GM19239 (cell line): ENCODE results near the gene TMEM80.

Source experiments
- DNase-seq: peaks from one replicate; pipeline ENCODE4 v3.0.0; 2011; ENCODE audit warnings: low spot score; ENCODE audit not compliant: insufficient read length
- FAIRE-seq: peaks from 2 replicates; lab custom pipeline; 2011; peaks lifted over from hg19 to GRCh38; lab: Jason Lieb, UNC

TMEM80 gene

DNA sequence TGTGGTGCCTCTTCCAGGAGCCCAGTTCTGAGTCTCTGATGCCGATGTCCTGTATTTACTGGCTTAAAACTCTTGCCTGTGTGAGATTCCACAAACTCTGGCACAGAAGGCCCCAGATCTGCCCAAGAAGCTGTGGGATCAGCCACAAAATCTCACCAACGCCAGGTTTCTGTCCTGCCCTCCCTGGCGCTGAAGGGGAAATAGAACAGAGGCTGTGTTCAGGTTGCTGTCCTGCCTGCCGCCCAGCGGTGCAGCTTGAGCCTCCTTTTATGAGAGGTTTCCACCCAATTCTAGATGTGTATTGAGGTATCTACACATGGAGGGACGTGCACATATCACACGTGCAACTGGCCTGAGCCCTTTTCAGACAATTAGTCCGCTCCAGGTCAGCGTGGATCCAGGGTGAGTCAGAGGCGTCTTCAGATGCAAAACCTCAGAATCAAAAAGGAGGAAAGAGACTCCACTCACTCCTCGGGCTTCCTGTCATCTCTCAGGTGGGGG, 2.2 kb downstream of the TMEM80 start:
- FAIRE-seq (no peak), DNase-seq (no peak)

- DNase-seq: no peak
Observed at GRCh38 chr11:698493-699115, 3.0 kb downstream of the TMEM80 start.

GRCh38 chr11:699116-699508, 3.5 kb downstream of the TMEM80 start:
- DNase-seq (no peak), FAIRE-seq (no peak)

More at GRCh38 chr11:698493-699115, 3.0 kb downstream of the TMEM80 start:
- no peak for FAIRE-seq

- FAIRE-seq (no peak), DNase-seq (no peak)
Observed at GRCh38 chr11:699753-700152, 4.1 kb downstream of the TMEM80 start.

- DNase-seq (no peak), FAIRE-seq (no peak)
Observed at GRCh38 chr11:701741-702461, 6.3 kb downstream of the TMEM80 start.

DNA sequence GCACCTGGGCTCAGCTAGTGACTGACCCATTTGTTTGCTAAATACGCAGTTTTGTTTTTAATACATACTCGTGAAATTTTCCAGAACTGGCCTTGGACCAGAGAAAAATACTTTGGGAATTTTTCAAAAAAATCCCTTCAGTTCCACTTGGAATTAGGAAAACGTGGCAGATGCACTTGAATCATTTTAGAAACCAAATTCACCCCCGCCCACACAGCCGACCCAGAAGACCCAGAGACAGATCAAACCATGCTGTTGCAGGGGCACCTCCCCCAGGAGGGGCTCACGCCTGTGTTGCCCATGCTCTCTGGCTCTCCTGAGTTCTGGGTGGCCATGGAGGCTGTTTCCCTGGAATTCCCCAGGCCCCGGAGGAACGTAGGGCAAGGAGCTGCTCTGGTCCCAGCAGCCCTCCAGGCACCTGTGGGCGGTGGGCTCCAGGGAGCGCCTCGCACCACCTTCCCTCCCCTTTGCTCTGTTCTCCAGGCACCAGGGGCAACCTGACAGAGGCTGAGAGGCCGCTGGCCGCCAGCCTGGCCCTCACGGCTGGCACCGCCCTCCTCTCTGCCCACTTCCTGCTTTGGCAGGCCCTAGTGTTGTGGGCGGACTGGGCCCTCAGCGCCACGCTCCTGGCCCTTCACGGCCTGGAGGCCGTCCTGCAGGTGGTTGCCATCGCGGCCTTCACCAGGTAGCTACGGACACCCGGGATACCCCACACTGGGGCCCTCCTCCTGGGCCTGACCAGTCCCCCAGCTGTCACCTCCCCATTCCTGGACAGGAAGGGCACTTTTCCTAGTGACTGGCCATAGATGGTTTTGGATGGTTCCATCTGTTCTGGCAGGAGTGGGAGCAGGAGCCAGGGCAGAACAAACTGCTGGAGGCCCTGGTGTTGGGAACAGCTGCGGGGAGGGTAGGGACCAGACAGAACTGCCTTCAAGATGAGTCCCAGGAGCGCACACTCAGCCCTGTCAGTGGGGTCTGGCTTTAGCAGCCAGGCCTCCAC, 7.1 kb downstream of the TMEM80 start:
- FAIRE-seq (no peak), DNase-seq (no peak)

DNA sequence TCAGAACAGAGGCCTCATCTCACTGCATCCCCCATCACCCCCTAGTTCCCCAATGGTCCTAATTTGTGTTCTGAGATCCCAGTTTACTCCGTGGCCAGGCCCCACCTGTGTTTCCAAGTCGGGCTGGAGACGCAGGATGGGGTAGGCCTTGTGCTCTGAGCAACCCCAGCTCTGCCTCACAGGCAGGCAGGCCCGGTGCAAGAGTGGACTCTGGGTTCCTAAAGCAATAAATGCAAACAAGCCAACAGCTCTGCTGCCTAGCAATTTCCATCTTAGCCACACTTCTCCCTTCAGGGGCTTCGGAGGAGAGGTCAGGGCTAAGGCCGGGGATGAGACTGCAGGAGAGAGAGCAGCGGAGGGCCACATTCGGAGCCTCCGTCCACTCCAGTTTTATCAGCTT, 7.9 kb downstream of the TMEM80 start:
- DNase-seq: no peak
- FAIRE-seq: no peak

- DNase-seq: no peak
- no peak for FAIRE-seq
Observed at GRCh38 chr11:704228-704674, 8.6 kb downstream of the TMEM80 start.

GRCh38 chr11:704781-705645, 9.4 kb downstream of the TMEM80 start:
- DNase-seq (no peak), FAIRE-seq (no peak)

DNA sequence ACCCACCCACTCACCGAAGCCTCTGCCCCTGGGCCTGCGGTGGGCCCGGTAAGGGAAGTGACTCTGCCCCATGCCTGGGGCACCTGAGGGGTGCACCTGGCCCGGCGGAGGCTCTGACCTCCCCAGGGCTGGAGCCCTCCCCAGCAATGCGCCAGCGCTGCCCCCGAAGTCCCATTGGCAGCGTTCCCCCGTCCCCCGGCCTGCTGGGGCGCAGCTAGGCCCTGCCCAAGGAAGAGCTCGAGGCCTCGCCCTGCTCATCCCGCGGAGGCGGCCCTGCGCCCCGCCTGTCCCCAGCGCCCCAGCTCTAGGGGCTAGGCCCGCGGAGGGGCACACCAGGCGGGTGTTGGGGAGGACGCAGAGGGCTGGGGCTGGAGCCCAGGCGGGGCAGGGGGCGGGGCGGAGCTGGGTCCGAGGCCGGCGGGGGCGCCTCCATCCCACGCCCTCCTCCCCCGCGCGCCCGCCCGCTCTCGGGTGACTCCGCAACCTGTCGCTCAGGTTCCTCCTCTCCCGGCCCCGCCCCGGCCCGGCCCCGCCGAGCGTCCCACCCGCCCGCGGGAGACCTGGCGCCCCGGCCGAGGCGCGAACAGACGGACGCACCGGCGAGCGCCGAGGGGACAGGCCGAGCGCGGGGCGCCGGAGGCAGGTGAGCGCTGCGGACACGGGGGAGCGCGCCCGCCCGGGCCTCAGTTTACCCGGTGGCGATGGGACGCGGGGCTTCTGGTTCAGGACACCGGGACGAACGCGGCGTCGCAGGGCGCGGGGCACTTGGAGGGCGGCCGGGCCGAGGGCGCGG, 10.2 kb downstream of the TMEM80 start, which contains the start of gene EPS8L2:
EPS8L2 (plus strand) TSS at position 586 of the 793 bp plus-strand sequence. CDS start 3,177 bp downstream, outside the sequence.
- DNase-seq (no peak), FAIRE-seq (no peak)

GRCh38 chr11:706439-706956, 10.9 kb downstream of the TMEM80 start:
- DNase-seq (no peak), FAIRE-seq (no peak)

- DNase-seq: no peak
- FAIRE-seq: no peak
Observed at GRCh38 chr11:706957-707816, 11.6 kb downstream of the TMEM80 start.

DNA sequence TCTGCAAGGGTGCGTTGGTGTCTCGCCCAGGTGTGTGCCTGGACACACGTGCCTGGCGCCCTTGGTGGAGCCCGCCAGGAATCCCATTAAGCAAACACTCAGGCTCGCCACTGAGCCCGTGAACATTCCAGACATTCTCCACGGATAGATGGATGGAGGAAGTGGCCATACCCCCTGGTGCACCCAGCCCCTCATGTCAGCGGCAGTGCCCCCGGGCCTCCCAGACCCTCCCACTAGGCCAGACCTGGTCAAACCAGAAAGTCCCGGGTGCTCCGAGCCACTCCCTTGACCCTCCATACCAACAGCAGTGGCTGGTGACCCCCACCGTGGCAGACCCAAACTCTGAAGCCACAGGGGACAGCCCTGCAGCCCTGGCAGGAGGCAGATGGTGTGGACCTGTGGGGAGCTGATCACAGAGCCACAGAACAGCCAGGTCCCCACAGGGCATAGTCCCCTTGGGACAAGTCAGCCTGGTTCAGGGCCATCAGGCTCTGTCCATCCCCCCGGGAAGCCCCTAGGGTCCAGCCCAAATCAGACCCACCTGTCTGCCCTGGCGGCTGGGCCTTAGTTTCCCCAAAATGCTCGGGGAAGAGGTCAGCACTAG, 12.3 kb downstream of the TMEM80 start:
- FAIRE-seq: no peak
- DNase-seq: no peak

DNA sequence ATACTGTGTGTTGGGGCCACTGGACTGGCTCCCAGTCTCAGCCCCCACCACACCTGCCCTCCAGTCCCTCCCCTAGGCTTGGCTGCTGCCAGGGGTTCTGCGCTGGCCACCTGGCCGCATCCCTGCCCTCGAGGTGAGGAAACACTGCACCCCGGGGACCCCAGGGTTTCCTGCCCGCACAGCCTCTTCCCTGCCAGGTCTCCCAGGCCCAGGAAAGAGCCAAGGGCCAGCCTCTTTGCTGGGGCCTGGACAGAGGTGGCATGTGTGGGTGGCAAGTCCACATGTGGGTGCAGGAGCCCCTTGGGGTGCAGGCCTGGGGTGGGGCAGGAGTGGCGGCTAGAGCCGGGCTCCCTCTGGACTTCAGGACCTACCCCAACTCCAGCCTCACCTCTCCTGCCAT, 12.9 kb downstream of the TMEM80 start:
- no peak for DNase-seq
- FAIRE-seq: no peak

DNA sequence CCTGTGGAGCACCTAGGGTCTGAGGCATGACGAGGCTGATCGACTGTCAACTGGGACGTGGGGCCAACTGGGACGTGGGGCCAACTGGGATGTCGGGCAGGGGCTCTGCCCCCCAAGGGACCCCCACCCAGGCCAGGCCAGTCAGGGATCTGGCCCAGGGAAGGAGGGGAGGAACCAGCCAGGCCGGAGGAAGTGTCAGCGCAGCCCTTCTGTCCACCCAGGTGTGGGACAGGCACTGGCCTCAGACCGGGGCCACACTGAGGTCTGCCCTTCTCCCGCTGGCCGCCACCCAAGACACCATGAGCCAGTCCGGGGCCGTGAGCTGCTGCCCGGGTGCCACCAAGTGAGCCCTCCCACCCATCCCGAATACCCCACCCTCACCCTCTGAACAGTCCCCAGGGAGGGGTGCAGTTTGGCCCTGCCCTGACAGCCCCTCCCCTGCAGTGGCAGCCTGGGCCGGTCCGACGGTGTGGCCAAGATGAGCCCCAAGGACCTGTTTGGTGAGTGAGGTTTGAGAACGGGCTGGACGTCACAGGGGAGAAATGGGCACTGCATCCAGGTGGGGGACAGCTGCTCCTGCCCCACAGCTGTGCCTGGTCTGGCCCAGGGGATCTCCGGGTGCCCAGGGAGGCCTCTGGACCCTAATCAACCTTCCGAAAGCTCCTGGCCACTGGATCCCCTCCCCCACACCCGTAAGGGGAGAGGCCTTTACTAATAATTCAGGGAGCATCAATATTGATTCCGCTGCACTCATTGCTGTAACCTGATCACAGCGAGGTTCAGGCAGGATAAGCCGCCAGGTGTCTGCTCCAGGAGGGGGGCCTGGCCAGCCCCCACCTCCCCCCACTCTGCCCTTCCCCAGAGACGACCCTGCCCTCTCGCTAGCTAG, 13.7 kb downstream of the TMEM80 start:
- DNase-seq: no peak
- FAIRE-seq: no peak

GRCh38 chr11:714436-714835, 18.8 kb downstream of the TMEM80 start:
- DNase-seq (no peak), FAIRE-seq (no peak)
